Peyer's patch (tissue), 4 donors: ENCODE data around the gene LATS1. TPM values are rescaled to one million over a fixed set of nuclear protein-coding genes. Genes with fewer than 3 reads are reported as not detected.
"Not testable (repeated sequence)": the region's sequence is repeated elsewhere in the genome, so short reads cannot be mapped to it uniquely, and the experiment has no call there.

ENCODE experiments used
- DNase-seq, 3 donors: peaks; one replicate each; pipeline ENCODE4 v3.0.0-alpha.2; 2017 to 2019
- H3K27ac ChIP-seq, 4 donors: fragments of 200-600 bp; sonication (generic); one replicate each; pipeline ENCODE4 v1.5.1; 2016 to 2019
- H3K27me3 ChIP-seq, 2 donors: fragments of 200-600 bp; sonication (generic); one replicate each; pipeline ENCODE4 v1.5.1; 2019
- H3K36me3 ChIP-seq, 3 donors: fragments of 200-600 bp; sonication (generic); one replicate each; pipeline ENCODE4 v1.5.1; 2016 to 2019
- H3K4me1 ChIP-seq, 4 donors: fragments of 200-600 bp; sonication (generic); one replicate each; pipeline ENCODE4 v1.5.1; 2016 to 2019
- H3K4me3 ChIP-seq, 4 donors: fragments of 200-600 bp; sonication (generic); 1 replicate in 3 of 4; 2 replicates in 1 of 4; pipeline ENCODE4 v1.5.1; 2016 to 2019; ENCODE audit warnings: mild to moderate bottlenecking in 1 of 4
- H3K9me3 ChIP-seq, 4 donors: fragments of 200-600 bp; sonication (generic); one replicate each; pipeline ENCODE4 v1.5.1; 2016 to 2019; ENCODE audit warnings: mild to moderate bottlenecking in 1 of 4
- POLR2A ChIP-seq, 2 donors: fragments of 450-650 bp; IDR thresholded peaks; one replicate each; pipeline ENCODE4 v1.5.1; 2017; ENCODE audit warnings: antibody characterized with exemption in 2 of 2, mild to moderate bottlenecking in 2 of 2, moderate library complexity in 2 of 2
- total RNA-seq, 4 donors: library from RNA; depleted of rRNA; stranded (reverse); fragments of >200 nt; gene quantifications; one replicate each; pipeline ENCODE4 v1.1.0, GENCODE V29; 2016
- TF ChIP-seq, protein P1 (sequence below), 6 experiments: fragments of 450-650 bp in 4 of 6; fragments of 200-600 bp in 2 of 6; sonication (generic) in 1 of 6; IDR thresholded peaks; one replicate each; pipeline ENCODE4 v1.5.1; 2017 to 2019; ENCODE audit warnings: antibody characterized with exemption in 6 of 6, mild to moderate bottlenecking in 3 of 6, moderate library complexity in 1 of 6

Gene LATS1
- total RNA-seq, 4 donors from 2014 or later: 21.8 to 38.8 (median 29.7) TPM

DNA sequence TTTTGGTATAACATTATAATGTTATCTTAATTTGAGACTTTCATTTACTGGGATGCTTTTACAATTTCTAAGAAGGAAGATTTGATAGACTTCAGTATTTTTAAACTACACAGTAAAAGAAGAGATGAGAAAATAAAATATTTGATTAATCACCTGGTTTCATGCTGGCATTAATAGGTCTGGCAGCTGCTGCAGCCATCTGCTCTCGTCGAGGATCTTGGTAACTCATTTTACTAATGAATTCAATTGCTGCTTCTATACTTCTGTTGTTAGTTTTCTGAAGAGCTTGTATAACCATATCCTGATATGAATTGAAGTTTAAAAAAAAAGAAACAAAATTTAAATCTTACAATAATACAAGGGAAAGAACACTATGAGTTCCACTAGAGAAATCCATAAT lies 23.0 kb downstream of the LATS1 start:
- Histone ChIP-seq H3K27me3 (no peaks in the 10 kb centered on the region), H3K9me3 (no peaks in the 10 kb centered on the region), H3K4me3 (no peak overlapping the region), H3K4me1 (no peaks in the 10 kb centered on the region), H3K36me3 (peaks cover 0 to 47% (median 0%) of the 10 kb centered on the region in 3 donors), H3K27ac (no peak overlapping the region)
- DNase-seq: no peak
- no peak for TF ChIP-seq POLR2A (IDR thresholded peaks at IDR 0.05)
- TF ChIP-seq, protein P1, sequence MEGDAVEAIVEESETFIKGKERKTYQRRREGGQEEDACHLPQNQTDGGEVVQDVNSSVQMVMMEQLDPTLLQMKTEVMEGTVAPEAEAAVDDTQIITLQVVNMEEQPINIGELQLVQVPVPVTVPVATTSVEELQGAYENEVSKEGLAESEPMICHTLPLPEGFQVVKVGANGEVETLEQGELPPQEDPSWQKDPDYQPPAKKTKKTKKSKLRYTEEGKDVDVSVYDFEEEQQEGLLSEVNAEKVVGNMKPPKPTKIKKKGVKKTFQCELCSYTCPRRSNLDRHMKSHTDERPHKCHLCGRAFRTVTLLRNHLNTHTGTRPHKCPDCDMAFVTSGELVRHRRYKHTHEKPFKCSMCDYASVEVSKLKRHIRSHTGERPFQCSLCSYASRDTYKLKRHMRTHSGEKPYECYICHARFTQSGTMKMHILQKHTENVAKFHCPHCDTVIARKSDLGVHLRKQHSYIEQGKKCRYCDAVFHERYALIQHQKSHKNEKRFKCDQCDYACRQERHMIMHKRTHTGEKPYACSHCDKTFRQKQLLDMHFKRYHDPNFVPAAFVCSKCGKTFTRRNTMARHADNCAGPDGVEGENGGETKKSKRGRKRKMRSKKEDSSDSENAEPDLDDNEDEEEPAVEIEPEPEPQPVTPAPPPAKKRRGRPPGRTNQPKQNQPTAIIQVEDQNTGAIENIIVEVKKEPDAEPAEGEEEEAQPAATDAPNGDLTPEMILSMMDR (IDR thresholded peaks at IDR 0.05): no peak

DNA sequence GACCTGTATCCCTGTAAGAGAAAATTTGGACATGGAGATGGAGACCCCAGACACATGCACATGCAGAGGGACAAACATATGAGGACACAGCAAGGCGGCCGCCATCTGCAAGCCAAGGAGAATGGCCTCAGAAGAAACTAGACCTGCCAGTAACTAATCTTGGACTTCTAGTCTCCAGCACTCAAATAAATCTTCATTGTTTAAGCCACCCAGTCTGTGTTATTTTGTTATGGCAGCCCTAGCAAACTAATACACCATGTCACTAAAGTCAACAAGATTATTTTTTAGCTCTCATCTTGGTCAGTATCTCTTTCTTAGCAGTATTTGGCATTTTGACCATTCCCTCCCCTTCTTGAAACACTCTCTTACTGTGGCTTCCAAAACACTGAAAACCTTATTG lies 26.7 kb downstream of the LATS1 start:
- TF ChIP-seq, protein P1 (IDR thresholded peaks at IDR 0.05): no peak
- TF ChIP-seq POLR2A (IDR thresholded peaks at IDR 0.05): no peak
- Histone ChIP-seq H3K36me3 (peaks cover 0 to 63% (median 0%) of the 10 kb centered on the region in 3 donors), H3K27ac (no peak overlapping the region), H3K27me3 (no peaks in the 10 kb centered on the region), H3K4me1 (no peaks in the 10 kb centered on the region), H3K4me3 (no peak overlapping the region), H3K9me3 (no peaks in the 10 kb centered on the region)
- no peak for DNase-seq

DNA sequence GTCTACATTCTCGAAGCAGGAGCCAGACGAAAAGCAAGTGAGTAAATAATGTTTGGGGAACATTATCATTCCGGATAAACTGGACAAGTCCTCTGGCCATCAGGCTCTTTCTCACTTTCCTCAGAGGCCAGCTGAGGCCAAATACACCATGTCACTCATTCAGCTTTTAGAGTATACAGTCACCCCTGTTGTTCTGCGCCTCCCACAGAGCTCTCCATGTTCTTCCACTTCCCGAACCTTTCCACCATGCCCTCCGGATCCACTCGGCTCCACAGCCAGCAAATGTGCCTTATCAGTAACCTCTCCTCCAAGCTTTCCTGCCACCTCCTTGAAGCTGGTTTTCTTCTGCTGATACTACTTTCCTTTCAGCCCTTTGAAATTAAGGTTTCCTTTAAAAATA lies 31.7 kb downstream of the LATS1 start:
- no peak for DNase-seq
- TF ChIP-seq POLR2A (IDR thresholded peaks at IDR 0.05): no peak
- TF ChIP-seq, protein P1 (IDR thresholded peaks at IDR 0.05): no peak
- Histone ChIP-seq H3K9me3 (no peaks in the 10 kb centered on the region), H3K36me3 (peaks cover 0 to 65% (median 0%) of the 10 kb centered on the region in 3 donors), H3K27me3 (no peaks in the 10 kb centered on the region), H3K27ac (no peak overlapping the region), H3K4me1 (no peaks in the 10 kb centered on the region), H3K4me3 (no peak overlapping the region)

DNA sequence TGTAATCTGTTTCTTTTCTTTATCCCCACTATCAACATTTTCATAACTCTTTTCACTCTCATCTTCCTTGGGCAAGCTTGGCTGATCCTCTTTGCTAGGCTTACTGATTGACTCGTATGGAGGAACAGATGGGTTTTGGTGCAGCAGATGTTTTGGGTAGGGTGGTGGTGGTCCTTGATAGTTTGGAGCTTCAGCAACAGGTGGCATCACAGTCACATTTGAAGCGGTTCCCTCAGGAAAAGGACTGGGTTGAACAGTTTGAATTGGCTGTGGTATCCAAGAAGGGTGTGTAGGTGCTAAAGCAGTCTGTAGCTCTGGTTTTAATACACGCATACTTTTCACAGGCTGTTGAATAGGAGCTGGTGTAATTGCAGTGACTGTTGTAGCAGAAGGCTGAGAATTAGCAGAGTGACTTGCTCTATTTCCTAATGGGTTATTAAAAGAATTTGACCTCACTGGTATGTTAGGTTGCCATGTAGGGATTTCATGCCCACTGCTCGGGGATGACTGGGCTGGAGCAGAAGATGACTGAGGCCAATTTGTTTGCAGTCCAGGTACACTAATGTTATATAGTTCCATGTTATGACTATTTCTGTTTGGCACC lies 34.5 kb downstream of the LATS1 start:
- DNase-seq: no peak
- H3K9me3 ChIP-seq: no peaks in the 10 kb centered on the region
- H3K27me3 ChIP-seq: no peaks in the 10 kb centered on the region
- H3K27ac ChIP-seq: no peak overlapping the region
- H3K4me3 ChIP-seq: no peak overlapping the region
- H3K4me1 ChIP-seq: no peaks in the 10 kb centered on the region
- peaks cover 0 to 49% (median 0%) of the 10 kb centered on the region in 3 donors for H3K36me3 ChIP-seq
- TF ChIP-seq, protein P1 (IDR thresholded peaks at IDR 0.05): no peak
- no peak for TF ChIP-seq POLR2A (IDR thresholded peaks at IDR 0.05)

DNA sequence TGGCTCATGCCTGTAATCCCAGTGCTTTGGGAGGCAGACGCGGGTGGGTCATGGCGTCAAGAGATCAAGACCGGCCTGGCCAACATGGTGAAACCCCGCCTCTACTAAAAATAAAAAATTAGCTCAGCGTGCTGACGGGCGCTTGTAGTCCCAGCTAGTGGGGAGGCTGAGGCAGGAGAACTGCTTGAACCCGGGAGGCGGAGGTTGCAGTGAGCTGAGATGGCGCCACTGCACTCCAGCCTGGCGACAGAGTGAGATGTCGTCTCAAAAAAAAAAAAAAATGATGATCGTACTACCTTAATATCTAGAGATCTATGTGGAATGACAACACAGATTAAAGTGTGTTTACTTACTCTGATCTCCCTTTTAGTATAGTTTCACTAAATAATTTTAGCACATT lies 36.1 kb downstream of the LATS1 start:
- H3K9me3 ChIP-seq, H3K4me3 ChIP-seq, H3K27me3 ChIP-seq, H3K4me1 ChIP-seq, H3K27ac ChIP-seq, DNase-seq: not testable (repeated sequence)
- peaks cover 0 to 47% (median 0%) of the 10 kb centered on the region in 3 donors for H3K36me3 ChIP-seq

DNA sequence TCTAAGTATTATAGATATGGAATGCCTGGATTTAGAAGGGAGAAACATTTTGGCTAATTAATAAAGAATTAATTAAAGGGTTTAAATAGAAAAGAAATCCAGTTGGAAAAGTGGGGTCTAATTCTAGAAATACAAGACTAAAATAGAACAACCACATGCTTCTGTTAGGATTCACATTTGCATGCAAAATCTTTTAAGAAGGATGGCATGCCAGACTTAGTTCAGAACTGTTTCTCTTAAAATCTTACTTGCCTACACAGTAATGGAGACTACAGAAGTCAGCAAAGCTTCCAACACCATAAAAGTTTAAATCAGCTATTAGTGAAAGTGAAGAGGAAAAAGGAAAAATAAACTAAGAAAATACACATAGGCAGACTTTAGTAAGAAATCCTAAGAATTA lies 36.7 kb downstream of the LATS1 start:
- TF ChIP-seq, protein P1 (IDR thresholded peaks at IDR 0.05): no peak
- TF ChIP-seq POLR2A (IDR thresholded peaks at IDR 0.05): no peak
- Histone ChIP-seq H3K4me3 (no peak overlapping the region), H3K4me1 (no peaks in the 10 kb centered on the region), H3K27ac (no peak overlapping the region), H3K27me3 (no peaks in the 10 kb centered on the region), H3K36me3 (peaks cover 0 to 53% (median 0%) of the 10 kb centered on the region in 3 donors), H3K9me3 (no peaks in the 10 kb centered on the region)
- DNase-seq: no peak
